Kidney (tissue), 14 donors: Measurements from ENCODE around the gene CCPG1. TPM values are rescaled to one million over a fixed set of nuclear protein-coding genes. Genes with fewer than 3 reads are reported as not detected.

Experiments used
- DNase-seq, 5 donors: peaks; one replicate each; pipeline ENCODE4 v3.0.0-alpha.2; 2013 to 2020
- FAIRE-seq: peaks from 2 replicates; lab custom pipeline; 2012; peaks lifted over from hg19 to GRCh38; lab: Jason Lieb, UNC
- H3K27ac ChIP-seq, 2 donors: one replicate each; pipeline ENCODE4 v1.7.0; 2013; ENCODE audit warnings: low read depth in 2 of 2, low read length in 2 of 2, inconsistent platforms in 1 of 2
- H3K27me3 ChIP-seq: one replicate; pipeline ENCODE4 v1.7.1; 2013; ENCODE audit warnings: low read length, inconsistent platforms; ENCODE audit not compliant: control insufficient read depth, insufficient read depth
- H3K36me3 ChIP-seq, 3 donors: one replicate each; pipeline versions ENCODE4 v1.7.0 to v1.7.1; 2013; ENCODE audit warnings: low read length in 3 of 3, control low read depth in 1 of 3, inconsistent platforms in 1 of 3; ENCODE audit not compliant: insufficient read depth in 3 of 3, control insufficient read depth in 2 of 3
- H3K4me1 ChIP-seq, 3 donors: one replicate each; pipeline versions ENCODE4 v1.7.0 to v1.7.1; 2013; ENCODE audit warnings: low read length in 3 of 3, inconsistent platforms in 1 of 3, low read depth in 1 of 3; ENCODE audit not compliant: control insufficient read depth in 2 of 3, insufficient read depth in 2 of 3
- H3K4me3 ChIP-seq, 3 donors: one replicate each; pipeline versions ENCODE4 v1.7.0 to v1.8.1; 2013; ENCODE audit warnings: low read length in 3 of 3, control low read depth in 1 of 3, inconsistent platforms in 1 of 3
- H3K9ac ChIP-seq, 3 donors: one replicate each; pipeline versions ENCODE4 v1.7.0 to v1.7.1; 2013; ENCODE audit warnings: low read length in 3 of 3, control low read depth in 1 of 3, inconsistent platforms in 1 of 3
- H3K9me3 ChIP-seq, 3 donors: one replicate each; pipeline versions ENCODE4 v1.7.0 to v1.7.1; 2013; ENCODE audit warnings: low read length in 3 of 3, control low read depth in 1 of 3, inconsistent platforms in 1 of 3; ENCODE audit not compliant: control insufficient read depth in 2 of 3, insufficient read depth in 1 of 3
- CTCF ChIP-seq: IDR thresholded peaks from 3 replicates; pipeline ENCODE4 v1.5.1; 2012; ENCODE audit warnings: mild to moderate bottlenecking, moderate library complexity, borderline replicate concordance; ENCODE audit not compliant: insufficient read depth; ENCODE audit errors: extremely low read depth
- intact Hi-C: fragments of 100-400 bp; cut with DNase I; formaldehyde crosslinking; loops from one replicate; pipeline ENCODE4 v1.11.1; 2022
- polyA plus RNA-seq: library from polyadenylated mRNA; stranded (reverse); fragments of 350-450 nt; fragmentation: Illumina TruSeq; extraction: RNeasy Lipid Tissue Mini Kit (QIAGEN cat#74804); gene quantifications from one replicate; pipeline ENCODE4 v1.2.3, GENCODE V29; 2014; ENCODE audit warnings: low read depth, low replicate concordance; ENCODE audit not compliant: insufficient read depth
- total RNA-seq: library from RNA; stranded (reverse); fragmentation: NEBNext Ultra II Directional; extraction: Animal tissue kit (Norgen Biotek cat#: 25700); gene quantifications from one replicate; pipeline ENCODE4 v1.2.1, GENCODE V29; 2021
- donor health status: control.
- donor health status: control.
- donor health status: control.
- donor health status: control.
- donor health status: control.
- donor health status: DM: yes; HTN: yes; CAD: no.
- donor health status: Normal renal cell carcinoma (clear cell type).

The CCPG1 gene
- total and polyA plus RNA-seq, 2 donors from 2014 or later, result 44.4 to 93.8 TPM

- Histone ChIP-seq H3K9ac (no peak overlapping the region), H3K4me3 (no peak overlapping the region), H3K4me1 (peaks cover 0 to 3% (median 0%) of the 10 kb centered on the region in 3 donors), H3K9me3 (no peaks in the 10 kb centered on the region), H3K27me3 (no peaks in the 10 kb centered on the region), H3K27ac (no peak overlapping the region), H3K36me3 (no peaks in the 10 kb centered on the region)
- FAIRE-seq, result no peak
- intact Hi-C loops, result no loop called here
- no peak for DNase-seq
- no peak for TF ChIP-seq CTCF
Observed at GRCh38 chr15:55398243-55398642, 9.9 kb downstream of the CCPG1 start.

DNA sequence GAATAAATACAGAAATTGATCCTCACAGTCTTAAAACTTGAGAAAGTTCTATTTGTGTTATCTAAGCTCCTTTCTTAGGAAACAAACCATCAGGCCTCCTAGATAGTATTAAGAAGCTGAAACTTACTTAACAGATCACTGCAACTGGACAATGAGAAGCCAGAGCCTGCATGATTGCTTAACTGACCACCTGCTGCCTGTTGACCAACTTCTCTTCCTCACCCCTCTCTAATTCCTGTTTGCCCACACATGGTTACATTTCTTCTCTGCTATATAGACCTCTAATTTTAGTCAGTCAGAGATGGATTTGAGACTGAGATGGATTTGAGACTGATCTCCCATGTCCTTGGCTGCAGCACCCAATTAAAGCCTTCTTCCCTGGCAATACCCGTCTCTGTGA is 13.5 kb downstream of the CCPG1 start:
- intact Hi-C loops, result no loop called here
- Histone ChIP-seq H3K9me3 (no peaks in the 10 kb centered on the region), H3K4me3 (no peak overlapping the region), H3K4me1 (no peaks in the 10 kb centered on the region), H3K27ac (no peak overlapping the region), H3K36me3 (no peaks in the 10 kb centered on the region), H3K27me3 (no peaks in the 10 kb centered on the region), H3K9ac (no peak overlapping the region)
- DNase-seq (no peak), FAIRE-seq (no peak)
- no peak for TF ChIP-seq CTCF

GRCh38 chr15:55389264-55389607 is 18.9 kb downstream of the CCPG1 start:
- Histone ChIP-seq H3K4me1 (no peaks in the 10 kb centered on the region), H3K27me3 (no peaks in the 10 kb centered on the region), H3K27ac (no peak overlapping the region), H3K36me3 (peaks cover 0 to 2% (median 2%) of the 10 kb centered on the region in 3 donors), H3K9me3 (no peaks in the 10 kb centered on the region), H3K4me3 (no peak overlapping the region), H3K9ac (no peak overlapping the region)
- intact Hi-C loops, result no loop called here
- TF ChIP-seq CTCF, result no peak
- DNase-seq, result no peak
- FAIRE-seq, result no peak

DNA sequence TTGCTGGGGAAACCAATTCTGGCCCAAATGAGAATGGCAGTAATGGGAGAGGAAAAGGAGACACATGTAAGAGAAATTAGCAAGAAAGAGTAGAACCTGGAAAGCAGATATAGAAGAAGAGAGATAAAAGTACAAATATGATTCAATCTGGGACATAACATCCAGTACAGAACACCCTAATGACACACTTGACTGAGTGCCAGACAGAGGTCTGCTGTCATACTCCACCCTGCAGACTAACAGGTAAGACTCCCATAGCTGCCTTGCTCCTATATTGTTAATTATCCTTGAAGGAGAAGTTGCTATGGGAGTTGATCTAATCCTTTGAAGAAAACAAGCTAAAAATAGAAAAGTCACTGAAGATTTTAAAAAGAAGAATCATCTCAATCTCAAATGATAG is 21.1 kb downstream of the CCPG1 start:
- Histone ChIP-seq H3K27me3 (no peaks in the 10 kb centered on the region), H3K36me3 (peaks cover 0 to 18% (median 2%) of the 10 kb centered on the region in 3 donors), H3K4me3 (no peak overlapping the region), H3K4me1 (no peaks in the 10 kb centered on the region), H3K27ac (no peak overlapping the region), H3K9me3 (peaks cover 0 to 2% (median 0%) of the 10 kb centered on the region in 3 donors), H3K9ac (no peak overlapping the region)
- DNase-seq (no peak), FAIRE-seq (no peak)
- TF ChIP-seq CTCF, result no peak
- intact Hi-C loops, result no loop called here
